A673 (cell line): ENCODE results near the gene CCDC157.

Experiments
- EZH2 ChIP-seq: fragments of 200-600 bp; sonication (generic); IDR thresholded peaks from 2 replicates; pipeline ENCODE4 v1.6.1; 2017; ENCODE audit warnings: borderline replicate concordance, low read depth, mild to moderate bottlenecking, mixed read lengths, antibody characterized with exemption, low read length; ENCODE audit not compliant: poor library complexity, severe bottlenecking
- TF ChIP-seq, protein P1 (sequence below): fragments of 300-800, 200-600 bp; sonication (generic); conservative IDR thresholded peaks from 2 replicates; pipeline ENCODE4 v1.5.1; 2017; ENCODE audit warnings: low read depth, mild to moderate bottlenecking, antibody characterized with exemption, low read length, moderate library complexity, mixed read lengths

DNA sequence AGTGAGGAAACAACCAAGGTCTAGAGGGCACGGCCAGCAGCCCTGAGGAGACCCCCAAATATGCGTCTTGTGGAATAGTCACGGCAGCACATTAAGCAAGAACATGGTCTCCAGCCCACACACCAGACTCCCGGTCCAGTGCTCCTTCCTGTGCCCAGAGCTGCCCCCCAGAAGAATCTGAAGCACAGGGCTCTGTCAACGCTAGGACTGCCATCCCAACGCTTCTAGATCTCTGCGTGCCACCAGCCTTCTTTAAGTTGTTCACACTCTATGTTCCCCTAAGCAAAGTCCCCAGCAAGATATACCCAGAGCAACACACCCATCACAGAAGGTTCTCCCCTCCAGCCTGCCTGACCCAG, 36.5 kb downstream of the CCDC157 start:
- TF ChIP-seq, protein P1, sequence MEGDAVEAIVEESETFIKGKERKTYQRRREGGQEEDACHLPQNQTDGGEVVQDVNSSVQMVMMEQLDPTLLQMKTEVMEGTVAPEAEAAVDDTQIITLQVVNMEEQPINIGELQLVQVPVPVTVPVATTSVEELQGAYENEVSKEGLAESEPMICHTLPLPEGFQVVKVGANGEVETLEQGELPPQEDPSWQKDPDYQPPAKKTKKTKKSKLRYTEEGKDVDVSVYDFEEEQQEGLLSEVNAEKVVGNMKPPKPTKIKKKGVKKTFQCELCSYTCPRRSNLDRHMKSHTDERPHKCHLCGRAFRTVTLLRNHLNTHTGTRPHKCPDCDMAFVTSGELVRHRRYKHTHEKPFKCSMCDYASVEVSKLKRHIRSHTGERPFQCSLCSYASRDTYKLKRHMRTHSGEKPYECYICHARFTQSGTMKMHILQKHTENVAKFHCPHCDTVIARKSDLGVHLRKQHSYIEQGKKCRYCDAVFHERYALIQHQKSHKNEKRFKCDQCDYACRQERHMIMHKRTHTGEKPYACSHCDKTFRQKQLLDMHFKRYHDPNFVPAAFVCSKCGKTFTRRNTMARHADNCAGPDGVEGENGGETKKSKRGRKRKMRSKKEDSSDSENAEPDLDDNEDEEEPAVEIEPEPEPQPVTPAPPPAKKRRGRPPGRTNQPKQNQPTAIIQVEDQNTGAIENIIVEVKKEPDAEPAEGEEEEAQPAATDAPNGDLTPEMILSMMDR: no peak
- no peak for TF ChIP-seq EZH2
